SK-N-SH (cell line): ENCODE results near the gene TAF4. TPM values are rescaled to one million over a fixed set of nuclear protein-coding genes. Genes with fewer than 3 reads are reported as not detected.

ENCODE experiments used
- CTCF ChIA-PET: fragments of 300-600, 350-600 bp; formaldehyde crosslinking; extraction: SDS; loops from one replicate; lab custom pipeline; 2021; lab: Yijun Ruan, JAX
- POLR2A ChIA-PET: fragments of 350-600 bp; sonication (Branson Sonifier 250); formaldehyde crosslinking; extraction: SDS; loops from one replicate; lab custom pipeline; 2020; ENCODE audit warnings: antibody characterized with exemption, inconsistent platforms; lab: Yijun Ruan, JAX
- DNase-seq: peaks from one replicate; pipeline ENCODE4 v3.0.0; 2012
- H2AFZ ChIP-seq: fragments of 200-600 bp; sonication (generic); 2 replicates; pipeline ENCODE4 v1.8.1; 2016; ENCODE audit warnings: antibody characterized with exemption, mild to moderate bottlenecking, low read depth
- H3F3A ChIP-seq: fragments of 200-600 bp; sonication (generic); replicated peaks from 2 replicates; pipeline ENCODE3; 2016; ENCODE audit warnings: antibody characterized with exemption, mild to moderate bottlenecking; ENCODE audit not compliant: insufficient read depth
- H3K27ac ChIP-seq, 2 experiments: fragments of 200-500 bp in 1 of 2; fragments of 200-600 bp in 1 of 2; sonication (Bioruptor generic) in 1 of 2; sonication (generic), shearing (Covaris generic) in 1 of 2; 2 replicates each; pipeline versions ENCODE4 v1.5.1 to v1.6.1; 2014 to 2016; ENCODE audit warnings: low read depth in 2 of 2, inconsistent platforms in 1 of 2, low read length in 1 of 2, mild to moderate bottlenecking in 1 of 2, mixed read lengths in 1 of 2
- H3K27me3 ChIP-seq: fragments of 200-600 bp; sonication (generic), shearing (Covaris generic); 2 replicates; pipeline ENCODE4 v1.6.1; 2016; ENCODE audit warnings: mixed run types; ENCODE audit not compliant: insufficient read depth
- H3K36me3 ChIP-seq, 2 experiments: fragments of 200-500 bp in 1 of 2; fragments of 200-600 bp in 1 of 2; sonication (Bioruptor generic) in 1 of 2; sonication (generic) in 1 of 2; replicated peaks in 1 of 2; 2 replicates each; pipeline versions ENCODE3 to v1.5.1; 2014 to 2016; ENCODE audit warnings: low read length in 1 of 2, mild to moderate bottlenecking in 1 of 2; ENCODE audit not compliant: insufficient read depth in 2 of 2, control insufficient read depth in 1 of 2
- H3K4me1 ChIP-seq, 2 experiments: fragments of 200-500 bp in 1 of 2; fragments of 200-600 bp in 1 of 2; sonication (Bioruptor generic) in 1 of 2; sonication (generic), shearing (Covaris generic) in 1 of 2; 2 replicates each; pipeline versions ENCODE4 v1.5.1 to v1.6.1; 2014 to 2016; ENCODE audit warnings: low read depth in 1 of 2, low read length in 1 of 2, mixed run types in 1 of 2; ENCODE audit not compliant: insufficient read depth in 2 of 2, control insufficient read depth in 1 of 2
- H3K4me2 ChIP-seq: fragments of 200-600 bp; sonication (generic), shearing (Covaris generic); 2 replicates; pipeline ENCODE4 v1.6.1; 2017; ENCODE audit warnings: mixed run types
- H3K4me3 ChIP-seq, 2 experiments: fragments of 200-500 bp in 1 of 2; fragments of 200-600 bp in 1 of 2; sonication (Bioruptor generic) in 1 of 2; sonication (generic), shearing (Covaris generic) in 1 of 2; 2 replicates each; pipeline versions ENCODE4 v1.5.1 to v1.8.1; 2014 to 2016; ENCODE audit warnings: low read depth in 2 of 2, inconsistent platforms in 1 of 2, low read length in 1 of 2, mild to moderate bottlenecking in 1 of 2, mixed read lengths in 1 of 2, moderate library complexity in 1 of 2
- H3K79me2 ChIP-seq: fragments of 200-600 bp; sonication (generic); 2 replicates; pipeline ENCODE4 v1.8.1; 2017; ENCODE audit warnings: mild to moderate bottlenecking; ENCODE audit not compliant: insufficient read depth
- H3K9ac ChIP-seq: fragments of 200-600 bp; sonication (generic); 2 replicates; pipeline ENCODE4 v1.6.1; 2017; ENCODE audit warnings: mixed run types
- H3K9me2 ChIP-seq: fragments of 200-600 bp; sonication (generic); 2 replicates; pipeline ENCODE4 v1.6.1; 2017; ENCODE audit warnings: mixed run types
- H3K9me3 ChIP-seq: fragments of 200-600 bp; sonication (generic); 2 replicates; pipeline ENCODE4 v1.6.1; 2017; ENCODE audit warnings: mixed run types, mild to moderate bottlenecking, moderate library complexity
- H4K20me1 ChIP-seq: fragments of 200-600 bp; sonication (generic); 2 replicates; pipeline ENCODE4 v1.6.1; 2017; ENCODE audit warnings: mild to moderate bottlenecking, mixed run types; ENCODE audit not compliant: insufficient read depth
- CHD2 ChIP-seq: fragments of 150-350 bp; IDR thresholded peaks from 2 replicates; pipeline ENCODE4 v1.6.1; 2018; ENCODE audit warnings: low read length; ENCODE audit not compliant: partially characterized antibody
- ELF1 ChIP-seq: IDR thresholded peaks from 2 replicates; pipeline ENCODE4 v1.4.0; 2012
- EP300 ChIP-seq, 2 experiments: IDR thresholded peaks; 2 replicates each; pipeline versions ENCODE4 v1.4.0 to v1.6.1; 2012; ENCODE audit warnings: borderline replicate concordance in 1 of 2, low read depth in 1 of 2, low read length in 1 of 2
- EZH2phosphoT487 ChIP-seq: fragments of 200-600 bp; sonication (generic); IDR thresholded peaks from 2 replicates; pipeline ENCODE4 v1.6.1; 2017; ENCODE audit warnings: low read depth, mixed run types, mild to moderate bottlenecking, antibody characterized with exemption, moderate library complexity, borderline replicate concordance
- FOSL2 ChIP-seq: IDR thresholded peaks from 2 replicates; pipeline ENCODE4 v1.4.0; 2012; ENCODE audit warnings: low read depth, mild to moderate bottlenecking, moderate library complexity, borderline replicate concordance
- FOXJ3 ChIP-seq: sonication (generic); formaldehyde crosslinking; IDR thresholded peaks from 2 replicates; pipeline ENCODE4 v1.5.1; 2020; ENCODE audit warnings: mild to moderate bottlenecking, missing genetic modification reagents
- FOXM1 ChIP-seq: IDR thresholded peaks from 2 replicates; pipeline ENCODE4 v1.4.0; 2012; ENCODE audit warnings: low read depth, mild to moderate bottlenecking
- GATA2 ChIP-seq: sonication (generic); formaldehyde crosslinking; IDR thresholded peaks from 2 replicates; pipeline ENCODE4 v1.5.0; 2020; ENCODE audit warnings: mild to moderate bottlenecking, missing genetic modification reagents
- IRF3 ChIP-seq: fragments of 150-350 bp; IDR thresholded peaks from 2 replicates; pipeline ENCODE4 v1.6.1; 2016; ENCODE audit warnings: mild to moderate bottlenecking, low read depth, low read length
- JUND ChIP-seq: IDR thresholded peaks from 2 replicates; pipeline ENCODE4 v1.4.0; 2012
- MEF2A ChIP-seq: IDR thresholded peaks from 2 replicates; pipeline ENCODE4 v1.4.0; 2012; ENCODE audit warnings: low read depth, borderline replicate concordance
- MXI1 ChIP-seq: IDR thresholded peaks from 2 replicates; pipeline ENCODE4 v1.6.1; 2012; ENCODE audit warnings: mild to moderate bottlenecking, low read depth, low read length, improper control_type of control experiment
- NFIC ChIP-seq: IDR thresholded peaks from 2 replicates; pipeline ENCODE4 v1.4.0; 2012; ENCODE audit warnings: borderline replicate concordance
- NRF1 ChIP-seq: IDR thresholded peaks from 2 replicates; pipeline ENCODE4 v1.6.1; 2012; ENCODE audit warnings: low read depth, mild to moderate bottlenecking, low read length
- POLR2AphosphoS5 ChIP-seq: IDR thresholded peaks from 2 replicates; pipeline ENCODE4 v1.6.1; 2012; ENCODE audit warnings: low read depth, low read length
- RAD21 ChIP-seq: IDR thresholded peaks from 2 replicates; pipeline ENCODE4 v1.6.1; 2012; ENCODE audit warnings: mild to moderate bottlenecking, low read length
- RCOR1 ChIP-seq: fragments of 150-350 bp; IDR thresholded peaks from 2 replicates; pipeline ENCODE4 v1.6.1; 2017; ENCODE audit warnings: antibody characterized with exemption, low read length
- SIN3A ChIP-seq: IDR thresholded peaks from 2 replicates; pipeline ENCODE4 v1.6.1; 2012; ENCODE audit warnings: low read depth, mild to moderate bottlenecking, low read length, moderate library complexity, borderline replicate concordance
- SMC3 ChIP-seq: IDR thresholded peaks from 2 replicates; pipeline ENCODE4 v1.6.1; 2012; ENCODE audit warnings: low read depth, low read length, improper control_type of control experiment
- TAF1 ChIP-seq: IDR thresholded peaks from 2 replicates; pipeline ENCODE4 v1.6.1; 2012; ENCODE audit warnings: low read depth, mild to moderate bottlenecking, low read length, moderate library complexity, borderline replicate concordance
- TEAD4 ChIP-seq: IDR thresholded peaks from 2 replicates; pipeline ENCODE4 v1.4.0; 2012; ENCODE audit warnings: mild to moderate bottlenecking, borderline replicate concordance; ENCODE audit not compliant: insufficient read depth
- USF1 ChIP-seq: IDR thresholded peaks from 2 replicates; pipeline ENCODE4 v1.4.0; 2012; ENCODE audit warnings: low read depth, borderline replicate concordance
- ZBTB33 ChIP-seq: IDR thresholded peaks from 2 replicates; pipeline ENCODE4 v1.4.0; 2012; ENCODE audit warnings: low read depth, borderline replicate concordance
- WGBS: methylation state at CpG from one replicate; pipeline ENCODE4 v1.1.6; 2017; ENCODE audit warnings: low lambda C conversion rate; 5-methylcytosine and 5-hydroxymethylcytosine counted together
- polyA plus RNA-seq, 3 experiments: library from polyadenylated mRNA; depleted of rRNA; stranded (reverse); fragments of >200 nt; gene quantifications; 2 replicates each; pipeline ENCODE4 v1.2.3, GENCODE V29; 2012
- TF ChIP-seq, protein P1 (sequence below): fragments of 150-350 bp; IDR thresholded peaks from 2 replicates; pipeline ENCODE4 v1.6.1; 2017; ENCODE audit warnings: antibody characterized with exemption, low read length, low read depth, borderline replicate concordance

The TAF4 gene
- polyA plus RNA-seq, 1 of the 3 experiments (the other 2 are of a cell fraction) = 4.8 TPM

DNA sequence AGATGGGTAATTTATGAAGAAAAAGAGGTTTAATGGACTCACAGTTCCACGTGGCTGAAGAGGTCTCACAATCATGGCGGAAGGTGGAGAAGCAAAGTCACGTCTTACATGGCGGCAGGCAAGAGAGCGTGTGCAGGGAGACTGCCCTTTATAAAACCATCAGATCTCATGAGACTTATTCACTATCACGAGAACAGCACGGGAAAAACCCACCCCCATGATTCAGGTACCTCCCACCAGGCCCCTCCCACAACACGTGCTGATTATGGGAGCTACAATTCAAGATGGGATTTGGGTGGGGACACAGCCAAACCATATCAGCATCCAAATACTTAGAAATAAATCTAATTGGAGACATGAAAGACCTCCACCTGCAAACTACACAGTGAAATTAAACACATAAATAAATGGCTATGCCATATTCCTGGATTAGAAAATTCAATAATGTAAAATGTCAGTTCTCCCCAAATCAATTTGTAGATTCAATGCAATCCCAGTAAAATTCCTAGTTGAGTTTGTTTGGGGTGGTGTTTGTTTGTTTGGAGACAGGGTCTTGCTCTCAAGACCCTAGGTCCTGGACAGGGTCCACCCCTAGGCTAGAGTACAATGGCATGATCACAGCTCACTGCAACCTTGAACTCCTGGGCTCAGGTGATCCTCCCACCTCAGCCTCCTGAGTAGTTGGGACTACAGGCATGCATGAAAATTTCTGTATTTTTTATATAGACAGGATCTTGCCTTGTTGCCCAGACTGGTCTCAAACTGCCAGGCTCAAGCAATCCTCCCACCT, 101.6 kb downstream of the TAF4 start:
- H3F3A ChIP-seq = no peaks in the 10 kb centered on the region
- POLR2A ChIA-PET = no interaction called here
- H4K20me1 ChIP-seq = no peaks in the 10 kb centered on the region
- no peak for DNase-seq
- no peaks in the 10 kb centered on the region; a peak in 1 of 4 replicates for H3K4me1 ChIP-seq
- no peak overlapping the region for H3K27ac ChIP-seq
- H3K9me2 ChIP-seq = no peaks in the 10 kb centered on the region
- no peak overlapping the region for H2AFZ ChIP-seq
- H3K27me3 ChIP-seq = no peaks in the 10 kb centered on the region
- H3K9me3 ChIP-seq = no peaks in the 10 kb centered on the region
- no peak for TF ChIP-seq RAD21
- no peak for TF ChIP-seq FOXJ3 (CRISPR knock-in tag)
- no peak for TF ChIP-seq IRF3
- TF ChIP-seq MXI1 = no peak
- TF ChIP-seq SIN3A = no peak
- no peak for TF ChIP-seq TEAD4
- no peak for TF ChIP-seq FOXM1
- no peak for TF ChIP-seq GATA2
- no peak for TF ChIP-seq CHD2
- TF ChIP-seq EP300 (IDR thresholded peaks at IDR 0.05; ENCODE audit: borderline replicate concordance in 1 of 2, low read depth in 1 of 2, low read length in 1 of 2) = no peak
- TF ChIP-seq EZH2phosphoT487 = no peak
- TF ChIP-seq USF1 = no peak
- no peak for TF ChIP-seq POLR2AphosphoS5
- no peak for TF ChIP-seq RCOR1
- no peak for TF ChIP-seq MEF2A
- TF ChIP-seq, all 33 proteins: peak for 0
- Histone ChIP-seq H3K9ac (no peak overlapping the region), H3K4me3 (no peak overlapping the region), H3K4me2 (no peak overlapping the region), H3K36me3 (no peaks in the 10 kb centered on the region), H3K79me2 (no peaks in the 10 kb centered on the region)
- WGBS = 84% methylated on average over 8 of the region's 8 CpGs
- CTCF ChIA-PET = no interaction called here

GRCh38 chr20:61963149-61963548, 102.5 kb downstream of the TAF4 start:
- no peaks in the 10 kb centered on the region for H4K20me1 ChIP-seq
- no peak for DNase-seq
- no peak overlapping the region for H3K4me2 ChIP-seq
- no peaks in the 10 kb centered on the region for H3K9me2 ChIP-seq
- no peaks in the 10 kb centered on the region for H3K79me2 ChIP-seq
- H3K4me1 ChIP-seq = no peaks in the 10 kb centered on the region; a peak in 1 of 4 replicates
- no peak overlapping the region for H2AFZ ChIP-seq
- ChIA-PET POLR2A (no interaction called here), CTCF (no interaction called here)
- H3K9me3 ChIP-seq = no peaks in the 10 kb centered on the region
- no peaks in the 10 kb centered on the region for H3F3A ChIP-seq
- no peak overlapping the region for H3K4me3 ChIP-seq
- H3K27ac ChIP-seq = no peak overlapping the region
- no peak overlapping the region for H3K9ac ChIP-seq
- H3K27me3 ChIP-seq = no peaks in the 10 kb centered on the region
- 63% methylated on average over 9 of the region's 9 CpGs for WGBS
- H3K36me3 ChIP-seq = no peaks in the 10 kb centered on the region
- no peak for TF ChIP-seq NRF1
- TF ChIP-seq NFIC = no peak
- TF ChIP-seq JUND = no peak
- no peak for TF ChIP-seq ELF1
- TF ChIP-seq FOSL2 = no peak
- no peak for TF ChIP-seq GATA2
- TF ChIP-seq, protein P1, sequence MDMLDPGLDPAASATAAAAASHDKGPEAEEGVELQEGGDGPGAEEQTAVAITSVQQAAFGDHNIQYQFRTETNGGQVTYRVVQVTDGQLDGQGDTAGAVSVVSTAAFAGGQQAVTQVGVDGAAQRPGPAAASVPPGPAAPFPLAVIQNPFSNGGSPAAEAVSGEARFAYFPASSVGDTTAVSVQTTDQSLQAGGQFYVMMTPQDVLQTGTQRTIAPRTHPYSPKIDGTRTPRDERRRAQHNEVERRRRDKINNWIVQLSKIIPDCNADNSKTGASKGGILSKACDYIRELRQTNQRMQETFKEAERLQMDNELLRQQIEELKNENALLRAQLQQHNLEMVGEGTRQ = no peak
- TF ChIP-seq SMC3 = no peak
- TF ChIP-seq TAF1 = no peak
- no peak for TF ChIP-seq ZBTB33
- no peak for TF ChIP-seq FOXJ3 (CRISPR knock-in tag)
- no peak for TF ChIP-seq EP300 (IDR thresholded peaks at IDR 0.05; ENCODE audit: borderline replicate concordance in 1 of 2, low read depth in 1 of 2, low read length in 1 of 2)
